ENCODE data around the gene FGGY. TPM values are rescaled to one million over a fixed set of nuclear protein-coding genes. Genes with fewer than 3 reads are reported as not detected.

Gene FGGY
- total RNA-seq, 1 experiment from 2014 or later: 14.6 TPM

DNA sequence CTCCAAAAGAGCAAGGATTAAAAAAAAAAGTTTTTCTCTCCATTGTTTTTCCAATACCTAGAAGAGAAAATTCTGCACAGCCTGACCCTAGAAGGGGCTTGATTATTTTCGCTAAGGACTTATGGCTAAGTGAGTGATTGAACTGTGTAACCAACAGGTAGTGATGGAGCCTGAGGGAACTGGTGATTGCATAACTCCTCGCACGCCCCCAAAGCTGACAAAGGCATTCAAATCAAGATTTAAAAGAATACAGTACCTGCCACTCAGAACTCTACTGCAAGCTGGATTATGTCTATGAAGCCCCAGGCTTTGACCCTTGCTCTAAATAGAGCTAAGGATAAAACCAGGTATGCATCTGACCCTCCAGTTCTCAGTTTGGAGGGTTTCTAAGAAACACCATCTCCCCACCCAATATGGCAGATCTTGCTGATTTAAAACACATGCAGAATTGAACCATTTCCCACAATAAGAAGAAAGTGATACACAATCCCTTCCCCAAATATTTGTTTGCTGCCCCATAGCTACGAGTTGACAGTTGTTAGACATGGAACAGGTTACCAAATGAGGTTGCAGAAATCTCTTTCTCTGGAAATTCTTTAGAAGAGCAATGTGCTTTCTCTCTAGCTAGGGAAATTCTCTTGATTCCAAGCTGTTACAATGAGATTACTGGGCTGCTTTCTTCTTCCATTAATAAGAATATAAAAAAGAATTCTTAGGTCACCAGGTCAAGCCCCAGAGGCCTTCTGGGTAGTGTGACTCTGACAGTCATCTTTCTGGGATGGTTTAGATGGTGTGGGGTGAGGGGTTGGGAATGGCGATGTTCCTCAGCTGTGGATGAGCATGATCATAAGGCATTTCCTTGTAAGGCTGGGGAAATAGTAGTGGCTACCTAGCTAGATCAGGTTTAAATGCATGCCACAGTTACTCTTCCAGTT, 35.1 kb downstream of the FGGY start:
- WGBS (ENCODE audit: extremely low coverage, insufficient read length, low lambda C conversion rate): no CpG with 5 or more reads among the region's 5 CpGs
- H3K4me3 Mint-ChIP-seq: no peak overlapping the region

More for the DNA sequence above, 35.1 kb downstream of the FGGY start:
- no peaks in the 10 kb centered on the region for H3K4me1 ChIP-seq (ENCODE audit: insufficient read depth, low read length)
- no peak overlapping the region for H2BK15ac ChIP-seq (ENCODE audit: low read depth, low read length)
- no peak overlapping the region for H2BK120ac ChIP-seq (ENCODE audit: low read depth, low read length, poor library complexity, severe bottlenecking)
- no peak overlapping the region for H3K14ac ChIP-seq (ENCODE audit: insufficient read depth, low read length)
- no peak overlapping the region for H2AFZ ChIP-seq (ENCODE audit: low read length)
- H3K23me2 ChIP-seq (ENCODE audit: insufficient read length, low read depth, low read length, poor library complexity, severe bottlenecking): no peaks in the 10 kb centered on the region
- Mint-ChIP-seq H3K27me3 (ENCODE audit: low read depth) (no peaks in the 10 kb centered on the region), H3K36me3 (ENCODE audit: insufficient read depth in 1 of 3, low read depth in 3 of 3) (peaks cover 0 to 7% (median 2%) of the 10 kb centered on the region in 3 experiments; a peak in 4 of 7 replicates), H3K9me3 (no peaks in the 10 kb centered on the region; a peak in 1 of 5 replicates), H3K27ac (no peak overlapping the region), H3K4me1 (peaks cover 0 to 3% of the 10 kb centered on the region in 2 experiments; a peak in 1 of 4 replicates)
- no peak overlapping the region for H2AK5ac ChIP-seq (ENCODE audit: insufficient read length, low read length)
- H4K5ac ChIP-seq (ENCODE audit: insufficient read length, low read depth, low read length): no peak overlapping the region
- H2BK5ac ChIP-seq (ENCODE audit: insufficient read length, low read length): no peak overlapping the region
- no peak overlapping the region for H3K4ac ChIP-seq (ENCODE audit: low read depth, low read length)
- H3K56ac ChIP-seq (ENCODE audit: insufficient read length, low read depth, low read length): no peak overlapping the region
- H4K91ac ChIP-seq (ENCODE audit: insufficient read length, low read depth, low read length): no peak overlapping the region
- no peak overlapping the region for H4K8ac ChIP-seq (replicated peaks; ENCODE audit: insufficient read length, low read depth, low read length)
- no peak overlapping the region for H3K23ac ChIP-seq (ENCODE audit: insufficient read length, low read depth, low read length)
- H3K9me3 ChIP-seq (ENCODE audit: control insufficient read depth, low read depth, low read length): no peaks in the 10 kb centered on the region
- H3K79me2 ChIP-seq (ENCODE audit: insufficient read depth, low read length): no peaks in the 10 kb centered on the region
- no peaks in the 10 kb centered on the region for H3K79me1 ChIP-seq (ENCODE audit: insufficient read depth, low read depth, low read length, poor library complexity, severe bottlenecking)
- H3K27me3 ChIP-seq (ENCODE audit: insufficient read depth, low read length): no peaks in the 10 kb centered on the region
- no peak overlapping the region for H3K4me2 ChIP-seq (ENCODE audit: insufficient read depth, insufficient read length, low read length)
- no peak overlapping the region for H2BK12ac ChIP-seq (ENCODE audit: insufficient read length, low read depth, low read length)
- H3T11ph ChIP-seq (ENCODE audit: low read length): no peak overlapping the region
- DNase-seq: no peak
- H2BK20ac ChIP-seq (ENCODE audit: low read depth, low read length, poor library complexity, severe bottlenecking): no peak overlapping the region
- H3K27ac ChIP-seq (ENCODE audit: insufficient read length, low read depth, low read length): no peak overlapping the region
- H3K9ac ChIP-seq (ENCODE audit: extremely low read depth, insufficient read length, low read length): no peak overlapping the region
- H4K20me1 ChIP-seq (ENCODE audit: control insufficient read depth, insufficient read depth, insufficient read length): no peaks in the 10 kb centered on the region
- H3K18ac ChIP-seq (ENCODE audit: insufficient read length, low read depth, low read length): no peak overlapping the region
- TF ChIP-seq, protein P1, sequence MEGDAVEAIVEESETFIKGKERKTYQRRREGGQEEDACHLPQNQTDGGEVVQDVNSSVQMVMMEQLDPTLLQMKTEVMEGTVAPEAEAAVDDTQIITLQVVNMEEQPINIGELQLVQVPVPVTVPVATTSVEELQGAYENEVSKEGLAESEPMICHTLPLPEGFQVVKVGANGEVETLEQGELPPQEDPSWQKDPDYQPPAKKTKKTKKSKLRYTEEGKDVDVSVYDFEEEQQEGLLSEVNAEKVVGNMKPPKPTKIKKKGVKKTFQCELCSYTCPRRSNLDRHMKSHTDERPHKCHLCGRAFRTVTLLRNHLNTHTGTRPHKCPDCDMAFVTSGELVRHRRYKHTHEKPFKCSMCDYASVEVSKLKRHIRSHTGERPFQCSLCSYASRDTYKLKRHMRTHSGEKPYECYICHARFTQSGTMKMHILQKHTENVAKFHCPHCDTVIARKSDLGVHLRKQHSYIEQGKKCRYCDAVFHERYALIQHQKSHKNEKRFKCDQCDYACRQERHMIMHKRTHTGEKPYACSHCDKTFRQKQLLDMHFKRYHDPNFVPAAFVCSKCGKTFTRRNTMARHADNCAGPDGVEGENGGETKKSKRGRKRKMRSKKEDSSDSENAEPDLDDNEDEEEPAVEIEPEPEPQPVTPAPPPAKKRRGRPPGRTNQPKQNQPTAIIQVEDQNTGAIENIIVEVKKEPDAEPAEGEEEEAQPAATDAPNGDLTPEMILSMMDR (conservative IDR thresholded peaks at IDR 0.05): no peak
